Pancreas (tissue), 10 donors: ENCODE results near the gene ADCYAP1R1. TPM values are rescaled to one million over a fixed set of nuclear protein-coding genes. Genes with fewer than 3 reads are reported as not detected.

Experiments
- ATAC-seq, 4 donors: fragments of 200-7000 bp; cut with Tn5 transposase; one replicate each; pipeline versions ENCODE4 v1.8.0 to v1.9.1; 2020; ENCODE audit warnings: mild to moderate bottlenecking in 4 of 4, moderate library complexity in 4 of 4
- DNase-seq, 6 donors: peaks; one replicate each; pipeline ENCODE4 v3.0.0-alpha.2; 2020
- FAIRE-seq: peaks from 2 replicates; lab custom pipeline; 2012; peaks lifted over from hg19 to GRCh38; lab: Jason Lieb, UNC
- H3K27ac ChIP-seq, 4 donors: fragments of 200-600 bp; sonication (generic); 1 replicate in 3 of 4; 2 replicates in 1 of 4; pipeline versions ENCODE4 v1.5.0 to v1.8.0; 2020
- H3K27me3 ChIP-seq, 4 donors: fragments of 200-600 bp; one replicate each; pipeline ENCODE4 v1.8.0; 2021
- H3K36me3 ChIP-seq, 3 donors: fragments of 200-600 bp; sonication (generic) in 1 of 3; one replicate each; pipeline versions ENCODE4 v1.5.0 to v1.8.0; 2020 to 2021
- H3K4me1 ChIP-seq, 3 donors: fragments of 200-600 bp; one replicate each; pipeline ENCODE4 v1.8.0; 2021
- H3K4me3 ChIP-seq, 4 donors: fragments of 200-600 bp; sonication (generic) in 2 of 4; one replicate each; pipeline versions ENCODE4 v1.5.0 to v1.8.0; 2020 to 2021
- H3K9me3 ChIP-seq, 4 donors: fragments of 200-600 bp; one replicate each; pipeline ENCODE4 v1.8.0; 2021
- CTCF ChIP-seq, 4 donors: fragments of 200-600 bp; sonication (generic) in 3 of 4; IDR thresholded peaks; one replicate each; pipeline versions ENCODE4 v1.5.0 to v1.8.0; 2021; ENCODE audit warnings: antibody characterized with exemption in 4 of 4
- WGBS, 2 donors: extraction: QIAGEN DNeasy Blood & Tissue Kit; methylation state at CpG; one replicate each; pipeline ENCODE4 v1.1.7; 2013; 5-methylcytosine and 5-hydroxymethylcytosine counted together
- intact Hi-C, 3 donors: fragments of 100-400 bp; cut with DNase I; formaldehyde crosslinking; loops; one replicate each; pipeline versions ENCODE4 v1.11.1 to v1.14.2; 2022
- polyA plus RNA-seq, 2 donors: library from polyadenylated mRNA; stranded (reverse); fragments of 200-250 nt; gene quantifications; one replicate each; pipeline ENCODE4 v1.2.3, GENCODE V29; 2013
- total RNA-seq, 6 donors: library from RNA; stranded (reverse); fragmentation: NEBNext Ultra II Directional in 4 of 6; extraction: Animal tissue kit (Norgen Biotek cat#: 25700) in 4 of 6; gene quantifications; one replicate each; pipeline versions ENCODE4 v1.2.1 to v1.2.4, GENCODE V29; 2021 to 2023
- donor health status: healthy with polysubstance abuse.
- donor health status: DM: no; HTN: no; CAD: no; lungs with moderate emphysema.
- donor health status: DM: no; HTN: no; CAD: no.
- donor health status: control.
- donor health status: control.
- donor health status: Bipolar disorder and iron deficiency.
- donor health status: DM: yes; HTN: yes; CAD: no.
- donor health status: DM: no; HTN: no; CAD: no.
- donor health status: DM: no; HTN: no; CAD: no.
- donor health status: DM: yes; HTN: yes; CAD: no.

Gene ADCYAP1R1
- total and polyA plus RNA-seq, 8 donors = 0.27 to 2.7 (median 0.55) TPM

GRCh38 chr7:31062746-31063435 lies 10.8 kb downstream of the ADCYAP1R1 start:
- 65 to 73% methylated on average over 8 of the region's 8 CpGs for WGBS, 2 donors

GRCh38 chr7:31065021-31065593 lies 13.0 kb downstream of the ADCYAP1R1 start:
- FAIRE-seq (no peak), ATAC-seq (no peak), DNase-seq (peak in 1 of 6 donors; percentile 45)
- no peaks in the 10 kb centered on the region for H3K27me3 ChIP-seq
- no peaks in the 10 kb centered on the region for H3K9me3 ChIP-seq
- H3K36me3 ChIP-seq = no peaks in the 10 kb centered on the region
- WGBS, 2 donors = 43 to 54% methylated on average over 6 of the region's 6 CpGs
- H3K4me1 ChIP-seq = no peaks in the 10 kb centered on the region
- H3K4me3 ChIP-seq = no peak overlapping the region
- TF ChIP-seq CTCF (IDR thresholded peaks at IDR 0.05) = no peak
- intact Hi-C loops = no loop called here
- no peak overlapping the region for H3K27ac ChIP-seq

More at GRCh38 chr7:31062746-31063435, 10.8 kb downstream of the ADCYAP1R1 start:
- no peaks in the 10 kb centered on the region for H3K4me1 ChIP-seq
- intact Hi-C loops = no loop called here
- DNase-seq (no peak), ATAC-seq (no peak), FAIRE-seq (no peak)
- H3K27ac ChIP-seq = no peak overlapping the region
- TF ChIP-seq CTCF (IDR thresholded peaks at IDR 0.05) = no peak
- H3K27me3 ChIP-seq = no peaks in the 10 kb centered on the region
- no peaks in the 10 kb centered on the region for H3K36me3 ChIP-seq
- H3K9me3 ChIP-seq = no peaks in the 10 kb centered on the region
- no peak overlapping the region for H3K4me3 ChIP-seq

DNA sequence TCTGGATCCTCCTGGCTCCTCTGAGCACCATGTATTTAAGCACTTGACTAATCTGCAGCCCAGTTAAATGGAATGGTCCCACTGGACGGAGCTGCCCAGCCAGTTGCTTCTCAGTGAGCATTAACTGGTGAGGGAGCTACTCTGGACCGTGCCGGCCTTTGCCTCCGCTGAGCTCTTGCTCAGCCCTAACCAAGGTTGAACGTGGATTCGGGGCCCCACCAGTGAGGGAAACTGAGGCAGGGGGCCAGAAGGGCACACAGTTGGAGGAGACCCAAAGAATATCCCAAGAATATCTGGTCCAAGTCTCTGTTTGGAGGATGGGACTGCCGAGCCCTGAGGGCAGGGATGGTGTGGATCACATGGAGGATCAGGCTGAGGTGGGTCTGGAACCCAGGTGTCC lies 13.7 kb downstream of the ADCYAP1R1 start:
- Histone ChIP-seq H3K4me3 (no peak overlapping the region), H3K27ac (no peak overlapping the region), H3K9me3 (no peaks in the 10 kb centered on the region), H3K4me1 (no peaks in the 10 kb centered on the region), H3K27me3 (no peaks in the 10 kb centered on the region), H3K36me3 (no peaks in the 10 kb centered on the region)
- DNase-seq (peak in 1 of 6 donors; percentile 48), FAIRE-seq (no peak), ATAC-seq (no peak)
- WGBS, 2 donors = 78 to 80% methylated on average over 7 of the region's 7 CpGs
- intact Hi-C loops = no loop called here
- TF ChIP-seq CTCF (IDR thresholded peaks at IDR 0.05) = no peak

GRCh38 chr7:31066516-31067130 lies 14.5 kb downstream of the ADCYAP1R1 start:
- no peak for ATAC-seq
- Histone ChIP-seq H3K9me3 (no peaks in the 10 kb centered on the region), H3K27me3 (no peaks in the 10 kb centered on the region), H3K4me1 (no peaks in the 10 kb centered on the region), H3K36me3 (no peaks in the 10 kb centered on the region), H3K27ac (no peak overlapping the region), H3K4me3 (no peak overlapping the region)
- no peak for FAIRE-seq
- intact Hi-C loops = no loop called here
- DNase-seq = peak in 1 of 6 donors; percentile 28
- TF ChIP-seq CTCF (IDR thresholded peaks at IDR 0.05) = no peak
- 58% methylated on average over 4 of the region's 4 CpGs for WGBS, 2 donors
